ENCODE measurements around the gene PAX6.

The PAX6 gene

DNA sequence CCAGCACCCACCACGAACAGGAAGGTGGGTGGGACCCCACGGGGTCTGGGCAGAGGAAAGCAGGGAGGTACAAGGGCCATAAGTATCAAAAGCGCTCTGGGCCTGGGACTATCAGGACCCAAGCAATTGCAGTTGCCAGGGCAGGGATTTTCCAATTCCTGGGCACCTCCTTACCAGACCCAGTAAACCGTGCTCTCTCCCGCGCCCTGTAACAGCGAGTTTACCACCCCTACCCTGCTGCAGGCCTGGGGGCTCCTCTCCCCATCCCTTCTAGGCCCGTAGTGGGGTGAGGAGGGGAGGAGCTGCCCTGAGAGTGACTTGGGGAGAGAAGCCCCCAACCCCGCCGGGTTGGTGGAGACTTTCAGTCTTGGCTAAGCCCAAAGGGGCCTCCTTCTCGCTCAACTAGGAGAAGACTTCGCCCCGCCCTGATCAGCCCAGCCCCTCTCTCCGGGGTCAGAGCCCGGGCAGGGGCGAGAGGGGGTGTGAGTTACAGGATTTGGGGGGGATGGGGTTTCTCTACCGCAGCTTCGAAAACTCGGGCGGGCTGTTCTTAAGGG is 5.4 kb downstream of the PAX6 start:
- no peak overlapping the region for H3K9ac ChIP-seq (ENCODE audit: low read length)
- no peak overlapping the region for H3K4me3 ChIP-seq (ENCODE audit: low read length)
- H3K4me1 ChIP-seq (ENCODE audit: control insufficient read depth, insufficient read depth, low read length): peaks cover 9% of the 10 kb centered on the region
- H3K36me3 ChIP-seq (ENCODE audit: control insufficient read depth, insufficient read depth, low read length, severe bottlenecking): no peaks in the 10 kb centered on the region
- DNase-seq (ENCODE audit: low read depth): no peak
- peaks cover 94% of the 10 kb centered on the region for H3K27me3 ChIP-seq (replicated peaks; ENCODE audit: control insufficient read depth, insufficient read depth, low read length)
- peaks cover 13% of the 10 kb centered on the region for H3K9me3 ChIP-seq (ENCODE audit: control insufficient read depth, low read length)

- peaks cover 95% of the 10 kb centered on the region for H3K27me3 ChIP-seq (replicated peaks; ENCODE audit: control insufficient read depth, insufficient read depth, low read length)
- no peak overlapping the region for H3K9ac ChIP-seq (ENCODE audit: low read length)
- peaks cover 15% of the 10 kb centered on the region for H3K9me3 ChIP-seq (ENCODE audit: control insufficient read depth, low read length)
- peaks cover 9% of the 10 kb centered on the region for H3K4me1 ChIP-seq (ENCODE audit: control insufficient read depth, insufficient read depth, low read length)
- no peak for DNase-seq (ENCODE audit: low read depth)
- no peaks in the 10 kb centered on the region for H3K36me3 ChIP-seq (ENCODE audit: control insufficient read depth, insufficient read depth, low read length, severe bottlenecking)
- peak overlapping the region; percentile 41 for H3K4me3 ChIP-seq (ENCODE audit: low read length)
Observed at GRCh38 chr11:31805037-31805628, 6.0 kb downstream of the PAX6 start.

GRCh38 chr11:31804312-31805036 is 6.6 kb downstream of the PAX6 start:
- Histone ChIP-seq H3K4me1 (ENCODE audit: control insufficient read depth, insufficient read depth, low read length) (peaks cover 9% of the 10 kb centered on the region), H3K27me3 (replicated peaks; ENCODE audit: control insufficient read depth, insufficient read depth, low read length) (peaks cover 95% of the 10 kb centered on the region), H3K36me3 (ENCODE audit: control insufficient read depth, insufficient read depth, low read length, severe bottlenecking) (no peaks in the 10 kb centered on the region)

DNA sequence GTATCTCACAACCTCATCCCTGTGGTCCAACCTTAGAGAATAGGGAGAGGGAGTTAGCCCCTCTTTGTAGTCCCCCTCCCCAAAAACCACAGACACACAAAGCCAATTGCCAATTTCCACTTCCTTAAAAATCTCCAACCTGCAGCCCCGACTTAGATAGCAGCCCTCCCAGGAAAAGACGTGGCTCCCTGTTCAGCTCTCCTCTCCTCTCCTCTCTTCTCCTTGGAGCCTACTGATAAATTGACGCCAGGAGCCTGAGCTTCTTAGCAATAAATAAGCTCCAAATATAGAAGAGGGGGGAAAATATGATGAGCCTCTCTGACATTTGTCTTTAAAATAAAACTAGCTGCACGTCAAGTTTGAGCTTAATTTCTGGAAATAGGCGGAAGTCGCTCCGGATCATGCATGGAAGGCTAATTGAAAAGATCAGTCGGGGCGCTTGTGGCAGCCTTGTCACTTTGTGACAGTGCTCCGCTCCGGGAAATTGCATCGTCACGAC is 7.3 kb downstream of the PAX6 start:
- Histone ChIP-seq H3K4me3 (ENCODE audit: low read length) (no peak overlapping the region), H3K9me3 (ENCODE audit: control insufficient read depth, low read length) (peaks cover 15% of the 10 kb centered on the region), H3K36me3 (ENCODE audit: control insufficient read depth, insufficient read depth, low read length, severe bottlenecking) (no peaks in the 10 kb centered on the region), H3K27me3 (replicated peaks; ENCODE audit: control insufficient read depth, insufficient read depth, low read length) (peaks cover 95% of the 10 kb centered on the region), H3K9ac (ENCODE audit: low read length) (no peak overlapping the region), H3K4me1 (ENCODE audit: control insufficient read depth, insufficient read depth, low read length) (peaks cover 9% of the 10 kb centered on the region)
- no peak for DNase-seq (ENCODE audit: low read depth)

More at GRCh38 chr11:31804312-31805036, 6.6 kb downstream of the PAX6 start:
- H3K9ac ChIP-seq (ENCODE audit: low read length): no peak overlapping the region
- H3K9me3 ChIP-seq (ENCODE audit: control insufficient read depth, low read length): peaks cover 15% of the 10 kb centered on the region
- peak overlapping the region; percentile 41 for H3K4me3 ChIP-seq (ENCODE audit: low read length)
- DNase-seq (ENCODE audit: low read depth): no peak

GRCh38 chr11:31802990-31803812 is 7.9 kb downstream of the PAX6 start:
- Histone ChIP-seq H3K9me3 (ENCODE audit: control insufficient read depth, low read length) (peaks cover 15% of the 10 kb centered on the region), H3K4me1 (ENCODE audit: control insufficient read depth, insufficient read depth, low read length) (peaks cover 12% of the 10 kb centered on the region), H3K4me3 (ENCODE audit: low read length) (no peak overlapping the region), H3K36me3 (ENCODE audit: control insufficient read depth, insufficient read depth, low read length, severe bottlenecking) (no peaks in the 10 kb centered on the region), H3K27me3 (replicated peaks; ENCODE audit: control insufficient read depth, insufficient read depth, low read length) (peaks cover 95% of the 10 kb centered on the region), H3K9ac (ENCODE audit: low read length) (no peak overlapping the region)
- DNase-seq (ENCODE audit: low read depth): no peak

DNA sequence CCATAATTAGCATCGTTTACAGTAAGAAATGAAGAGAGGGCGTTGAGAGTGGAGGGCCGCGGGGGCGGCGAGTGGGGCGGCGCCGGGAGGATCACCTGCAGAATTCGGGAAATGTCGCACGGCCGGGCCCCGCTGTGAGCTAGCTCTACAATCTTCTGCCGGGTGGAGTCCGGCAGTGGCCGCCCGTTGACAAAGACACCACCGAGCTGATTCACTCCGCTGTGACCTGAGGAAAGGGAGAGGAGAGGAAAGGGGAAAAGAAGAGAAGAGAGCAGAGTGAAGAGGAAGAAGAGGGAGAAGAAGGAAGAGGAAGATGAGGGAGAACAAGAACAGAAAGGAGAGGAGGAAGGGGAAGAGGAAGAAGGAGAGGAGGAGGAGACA is 8.5 kb downstream of the PAX6 start:
- no peak for DNase-seq (ENCODE audit: low read depth)
- peaks cover 15% of the 10 kb centered on the region for H3K9me3 ChIP-seq (ENCODE audit: control insufficient read depth, low read length)
- H3K27me3 ChIP-seq (replicated peaks; ENCODE audit: control insufficient read depth, insufficient read depth, low read length): peaks cover 94% of the 10 kb centered on the region
- no peak overlapping the region for H3K4me3 ChIP-seq (ENCODE audit: low read length)
- H3K9ac ChIP-seq (ENCODE audit: low read length): no peak overlapping the region
- no peaks in the 10 kb centered on the region for H3K36me3 ChIP-seq (ENCODE audit: control insufficient read depth, insufficient read depth, low read length, severe bottlenecking)
- H3K4me1 ChIP-seq (ENCODE audit: control insufficient read depth, insufficient read depth, low read length): peaks cover 12% of the 10 kb centered on the region

GRCh38 chr11:31802000-31802551 is 9.0 kb downstream of the PAX6 start:
- no peak overlapping the region for H3K9ac ChIP-seq (ENCODE audit: low read length)
- peaks cover 94% of the 10 kb centered on the region for H3K27me3 ChIP-seq (replicated peaks; ENCODE audit: control insufficient read depth, insufficient read depth, low read length)
- H3K4me3 ChIP-seq (ENCODE audit: low read length): no peak overlapping the region
- H3K4me1 ChIP-seq (ENCODE audit: control insufficient read depth, insufficient read depth, low read length): peaks cover 12% of the 10 kb centered on the region
- H3K36me3 ChIP-seq (ENCODE audit: control insufficient read depth, insufficient read depth, low read length, severe bottlenecking): no peaks in the 10 kb centered on the region
- no peak for DNase-seq (ENCODE audit: low read depth)
- H3K9me3 ChIP-seq (ENCODE audit: control insufficient read depth, low read length): peaks cover 15% of the 10 kb centered on the region

DNA sequence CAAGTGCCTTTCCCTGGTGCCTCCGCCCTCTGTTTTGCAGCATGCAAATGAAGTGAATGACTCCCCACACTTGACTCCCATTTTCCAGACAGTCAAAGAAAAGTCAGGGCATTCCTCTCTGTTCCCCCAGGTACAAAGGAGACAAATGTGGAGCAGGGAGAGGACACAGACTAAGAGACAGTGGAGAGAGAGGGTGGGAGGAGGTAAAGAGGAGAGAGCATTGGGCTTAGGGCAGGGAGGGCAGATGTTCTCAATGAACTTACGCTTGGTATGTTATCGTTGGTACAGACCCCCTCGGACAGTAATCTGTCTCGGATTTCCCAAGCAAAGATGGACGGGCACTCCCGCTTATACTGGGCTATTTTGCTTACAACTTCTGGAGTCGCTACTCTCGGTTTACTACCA is 9.8 kb downstream of the PAX6 start:
- Histone ChIP-seq H3K9ac (ENCODE audit: low read length) (no peak overlapping the region), H3K9me3 (ENCODE audit: control insufficient read depth, low read length) (peaks cover 15% of the 10 kb centered on the region), H3K4me1 (ENCODE audit: control insufficient read depth, insufficient read depth, low read length) (peaks cover 12% of the 10 kb centered on the region), H3K27me3 (replicated peaks; ENCODE audit: control insufficient read depth, insufficient read depth, low read length) (peaks cover 92% of the 10 kb centered on the region), H3K36me3 (ENCODE audit: control insufficient read depth, insufficient read depth, low read length, severe bottlenecking) (no peaks in the 10 kb centered on the region), H3K4me3 (ENCODE audit: low read length) (no peak overlapping the region)
- DNase-seq (ENCODE audit: low read depth): no peak

GRCh38 chr11:31800398-31801265 is 10.5 kb downstream of the PAX6 start:
- Histone ChIP-seq H3K4me1 (ENCODE audit: control insufficient read depth, insufficient read depth, low read length) (peaks cover 12% of the 10 kb centered on the region), H3K9me3 (ENCODE audit: control insufficient read depth, low read length) (peaks cover 15% of the 10 kb centered on the region), H3K4me3 (ENCODE audit: low read length) (no peak overlapping the region), H3K9ac (ENCODE audit: low read length) (no peak overlapping the region), H3K36me3 (ENCODE audit: control insufficient read depth, insufficient read depth, low read length, severe bottlenecking) (no peaks in the 10 kb centered on the region), H3K27me3 (replicated peaks; ENCODE audit: control insufficient read depth, insufficient read depth, low read length) (peaks cover 89% of the 10 kb centered on the region)
- DNase-seq (ENCODE audit: low read depth): no peak

All from adipocyte (in vitro differentiated cells).